ENCODE data around the gene POMT1. TPM values are rescaled to one million over a fixed set of nuclear protein-coding genes. Genes with fewer than 3 reads are reported as not detected.

POMT1 gene
- total RNA-seq, 2 experiments from 2014 or later = 30.2 to 35.9 TPM

DNA sequence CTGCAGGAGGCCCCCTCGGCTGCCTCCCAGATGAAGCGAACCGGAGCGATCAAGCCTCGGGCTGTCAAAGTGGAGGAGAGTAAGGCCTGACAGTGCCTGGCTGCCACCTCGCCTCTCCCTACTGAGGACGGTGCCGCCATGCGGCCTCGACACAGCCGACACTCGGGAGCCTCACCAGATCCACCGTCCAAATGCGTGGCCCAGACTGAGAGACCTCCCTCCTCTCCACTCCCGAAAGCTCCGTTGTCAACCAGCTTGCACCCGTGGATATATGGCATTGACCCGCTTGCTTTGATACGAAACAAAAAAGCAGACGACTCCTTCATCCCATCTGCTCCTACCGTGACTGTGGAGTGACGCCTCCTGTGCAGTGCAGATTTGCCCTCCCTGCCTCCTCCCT is 6.9 kb upstream of the POMT1 start:
- Mint-ChIP-seq H3K27ac (no peak overlapping the region), H3K27me3 (no peaks in the 10 kb centered on the region), H3K4me1 (ENCODE audit: low read depth) (peaks cover 31% of the 10 kb centered on the region), H3K4me3 (no peak overlapping the region), H3K36me3 (ENCODE audit: low read depth) (peaks cover 50% of the 10 kb centered on the region), H3K9me3 (no peaks in the 10 kb centered on the region)
- DNase-seq (no peak), ATAC-seq (no peak)
- ChIA-PET CTCF (interaction anchor here (2.5 kb wide), 1 partner anchor 146 kb away, joined by 8 read pairs; no protein-coding TSS in a partner anchor), POLR2A (interaction anchor here (0.9 to 1.0 kb wide), 2 partner anchors 22 to 31 kb away, joined by 3 read pairs; no protein-coding TSS in a partner anchor)
- TF ChIP-seq, protein P1, sequence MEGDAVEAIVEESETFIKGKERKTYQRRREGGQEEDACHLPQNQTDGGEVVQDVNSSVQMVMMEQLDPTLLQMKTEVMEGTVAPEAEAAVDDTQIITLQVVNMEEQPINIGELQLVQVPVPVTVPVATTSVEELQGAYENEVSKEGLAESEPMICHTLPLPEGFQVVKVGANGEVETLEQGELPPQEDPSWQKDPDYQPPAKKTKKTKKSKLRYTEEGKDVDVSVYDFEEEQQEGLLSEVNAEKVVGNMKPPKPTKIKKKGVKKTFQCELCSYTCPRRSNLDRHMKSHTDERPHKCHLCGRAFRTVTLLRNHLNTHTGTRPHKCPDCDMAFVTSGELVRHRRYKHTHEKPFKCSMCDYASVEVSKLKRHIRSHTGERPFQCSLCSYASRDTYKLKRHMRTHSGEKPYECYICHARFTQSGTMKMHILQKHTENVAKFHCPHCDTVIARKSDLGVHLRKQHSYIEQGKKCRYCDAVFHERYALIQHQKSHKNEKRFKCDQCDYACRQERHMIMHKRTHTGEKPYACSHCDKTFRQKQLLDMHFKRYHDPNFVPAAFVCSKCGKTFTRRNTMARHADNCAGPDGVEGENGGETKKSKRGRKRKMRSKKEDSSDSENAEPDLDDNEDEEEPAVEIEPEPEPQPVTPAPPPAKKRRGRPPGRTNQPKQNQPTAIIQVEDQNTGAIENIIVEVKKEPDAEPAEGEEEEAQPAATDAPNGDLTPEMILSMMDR (IDR thresholded peaks at IDR 0.05) = no peak
- intact Hi-C loops (cut with micrococcal nuclease) = no loop called here

- Mint-ChIP-seq H3K9me3 (no peaks in the 10 kb centered on the region), H3K4me3 (no peak overlapping the region), H3K27ac (peak overlapping the region; percentile 25), H3K4me1 (ENCODE audit: low read depth) (peaks cover 43% of the 10 kb centered on the region), H3K36me3 (ENCODE audit: low read depth) (peaks cover 46% of the 10 kb centered on the region), H3K27me3 (no peaks in the 10 kb centered on the region)
- no peak for DNase-seq
- intact Hi-C loops (cut with micrococcal nuclease) = no loop called here
- ChIA-PET CTCF (interaction anchor here (0.9 to 2.5 kb wide), 2 partner anchors 10 to 147 kb away, joined by 3 to 8 read pairs; no protein-coding TSS in a partner anchor), POLR2A (interaction anchor here (0.6 to 1.4 kb wide), 5 partner anchors 9 to 224 kb away, joined by 3 to 5 read pairs (median 3); no protein-coding TSS in a partner anchor)
- no peak for ATAC-seq
- TF ChIP-seq, protein P1 (IDR thresholded peaks at IDR 0.05) = no peak
Observed at GRCh38 chr9:131496844-131497405, 5.8 kb upstream of the POMT1 start.

DNA sequence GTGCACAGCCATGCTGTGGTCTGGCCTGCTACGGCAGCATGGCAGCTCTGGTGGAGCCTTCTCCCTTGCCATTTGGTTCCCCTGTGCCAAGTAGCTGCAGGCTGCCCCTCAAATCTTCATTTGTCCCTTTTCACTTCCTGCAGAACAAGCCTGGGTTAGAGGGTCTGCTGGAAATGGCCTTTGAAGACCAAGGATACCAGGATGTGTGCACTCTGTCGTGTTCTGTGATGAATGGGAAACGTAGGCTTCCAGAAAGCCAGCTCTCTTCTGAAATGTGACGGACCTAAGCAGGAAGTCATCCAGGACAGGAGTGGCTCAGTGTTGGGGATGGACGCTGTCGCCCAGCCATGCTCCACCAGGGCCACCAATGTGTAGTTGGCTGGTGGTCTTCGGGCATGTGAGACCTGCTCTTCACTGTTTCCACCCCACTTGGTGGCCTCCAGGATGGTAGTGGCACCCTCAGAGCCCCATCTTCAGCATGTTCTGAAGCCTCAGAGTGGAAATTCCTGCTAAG is 3.4 kb upstream of the POMT1 start:
- Mint-ChIP-seq H3K27ac (peak overlapping the region; percentile 55), H3K27me3 (no peaks in the 10 kb centered on the region), H3K9me3 (no peaks in the 10 kb centered on the region), H3K36me3 (ENCODE audit: low read depth) (peaks cover 27% of the 10 kb centered on the region), H3K4me1 (ENCODE audit: low read depth) (peaks cover 54% of the 10 kb centered on the region), H3K4me3 (no peak overlapping the region)
- DNase-seq = no peak
- POLR2A ChIA-PET = interaction anchor here (0.9 to 3.1 kb wide), 7 partner anchors 14 to 140 kb away, joined by 3 to 8 read pairs (median 4); no protein-coding TSS in a partner anchor
- intact Hi-C loops (cut with micrococcal nuclease) = no loop called here
- no peak for ATAC-seq
- CTCF ChIA-PET = interaction anchor here (0.8 to 2.2 kb wide), 4 partner anchors 10 to 232 kb away, joined by 3 to 6 read pairs (median 3); no protein-coding TSS in a partner anchor
- TF ChIP-seq, protein P1 (IDR thresholded peaks at IDR 0.05) = no peak

DNA sequence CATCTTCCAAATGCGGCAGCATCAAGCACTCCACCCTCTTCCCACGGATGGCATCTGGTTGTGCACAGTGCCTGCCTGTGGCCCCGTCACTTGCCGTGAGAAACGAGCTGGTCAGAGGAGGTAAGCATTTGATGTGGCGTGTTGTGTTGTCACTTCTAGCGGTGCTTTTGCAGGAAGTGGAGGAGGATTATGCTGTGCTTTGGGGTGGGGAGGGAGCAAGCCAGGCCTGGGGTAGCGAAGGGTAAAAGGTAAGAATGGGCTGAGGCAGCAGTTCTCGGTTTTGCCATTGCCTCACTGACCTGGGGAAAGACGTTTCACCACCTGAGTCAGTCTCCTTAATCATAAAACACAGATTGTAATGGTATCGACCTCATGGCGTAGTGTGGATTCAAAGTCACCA is 2.3 kb upstream of the POMT1 start:
- TF ChIP-seq, protein P1 (IDR thresholded peaks at IDR 0.05) = no peak
- H3K27ac Mint-ChIP-seq = peak overlapping the region; percentile 91
- peaks cover 26% of the 10 kb centered on the region for H3K36me3 Mint-ChIP-seq (ENCODE audit: low read depth)

More for the DNA sequence above, 2.3 kb upstream of the POMT1 start:
- intact Hi-C loops (cut with micrococcal nuclease) = loop anchor here (5.0 kb wide), 2 partner anchors 93 to 232 kb away; no protein-coding TSS in a partner anchor
- Mint-ChIP-seq H3K27me3 (no peaks in the 10 kb centered on the region), H3K9me3 (no peaks in the 10 kb centered on the region), H3K4me3 (peak overlapping the region; percentile 66), H3K4me1 (ENCODE audit: low read depth) (peaks cover 61% of the 10 kb centered on the region)
- peak; percentile 67 for ATAC-seq
- POLR2A ChIA-PET = interaction anchor here (0.9 to 3.1 kb wide), 9 partner anchors 20 to 246 kb away, joined by 3 to 8 read pairs (median 4); no protein-coding TSS in a partner anchor
- DNase-seq = peak; percentile 87
- CTCF ChIA-PET = interaction anchor here (0.9 to 2.0 kb wide), 5 partner anchors 21 to 228 kb away, joined by 3 to 4 read pairs (median 3); no protein-coding TSS in a partner anchor

Data from activated CD8-positive, alpha-beta T cell treated with anti-CD3 and anti-CD28 coated beads for 36 hours (primary cell).